HepG2 (cell line): Measurements from ENCODE around the gene BDH2. TPM values are rescaled to one million over a fixed set of nuclear protein-coding genes. Genes with fewer than 3 reads are reported as not detected.

Experiments
- ATAC-seq: fragments of 200-7000 bp; cut with Tn5 transposase; 3 replicates; pipeline ENCODE4 v1.9.1; 2020; ENCODE audit warnings: mild to moderate bottlenecking, moderate library complexity
- BruUV-seq: library from RNA; stranded (reverse); fragments of 400-500 nt; replicated peaks from 2 replicates; lab custom pipeline; 2021; lab: Mats Ljungman, UMichigan
- CTCF ChIA-PET: fragments of 300-600 bp; formaldehyde crosslinking; extraction: SDS; loops from one replicate; lab custom pipeline; 2021; ENCODE audit warnings: low total read pairs, inconsistent platforms, low intra/inter-chr PET ratio; lab: Yijun Ruan, JAX
- POLR2A ChIA-PET: fragments of 350-600 bp; sonication (Branson Sonifier 250); formaldehyde crosslinking; loops from one replicate; lab custom pipeline; 2020; ENCODE audit warnings: antibody characterized with exemption, inconsistent platforms; lab: Yijun Ruan, JAX
- DNase-seq: peaks from one replicate; pipeline ENCODE4 v3.0.0-alpha.2; 2015; ENCODE audit warnings: low spot score
- FAIRE-seq: peaks from 3 replicates; lab custom pipeline; 2011; peaks lifted over from hg19 to GRCh38; lab: Jason Lieb, UNC
- H2AFZ ChIP-seq: one replicate; pipeline ENCODE4 v1.6.1; 2011; ENCODE audit warnings: low read length, inconsistent platforms
- H3K27ac ChIP-seq: fragments of 300-600 bp; 3 replicates; pipeline ENCODE4 v1.8.0; 2011; ENCODE audit warnings: mixed run types, mild to moderate bottlenecking, mixed read lengths, low read length, inconsistent platforms; ENCODE audit not compliant: insufficient read depth; ENCODE audit errors: extremely low read length
- H3K27me3 ChIP-seq, 2 experiments: fragments of 200-600 bp in 1 of 2; 2 replicates in 1 of 2; 3 replicates in 1 of 2; pipeline versions ENCODE4 v1.6.0 to v1.8.0; 2011; ENCODE audit warnings: low read length in 2 of 2, mild to moderate bottlenecking in 2 of 2, moderate library complexity in 2 of 2, inconsistent platforms in 1 of 2; ENCODE audit not compliant: insufficient read depth in 2 of 2, control insufficient read depth in 1 of 2
- H3K36me3 ChIP-seq, 2 experiments: fragments of 200-600 bp in 1 of 2; replicated peaks in 1 of 2; 2 replicates in 1 of 2; 3 replicates in 1 of 2; pipeline versions ENCODE4 v1.5.1 to v1.8.0; 2011; ENCODE audit warnings: low read length in 2 of 2, inconsistent platforms in 1 of 2; ENCODE audit not compliant: insufficient read depth in 2 of 2, control insufficient read depth in 1 of 2
- H3K4me1 ChIP-seq: 2 replicates; pipeline ENCODE4 v1.5.1; 2012; ENCODE audit warnings: low read length, inconsistent platforms; ENCODE audit not compliant: insufficient read depth
- H3K4me2 ChIP-seq: 2 replicates; pipeline ENCODE4 v1.6.0; 2011; ENCODE audit warnings: low read depth, low read length, inconsistent platforms
- H3K4me3 ChIP-seq, 3 experiments: fragments of 200-600 bp in 1 of 3; sonication (generic), shearing (Covaris generic) in 1 of 3; replicated peaks in 1 of 3; 2 replicates each; pipeline ENCODE4 v1.5.1; 2011 to 2016; ENCODE audit warnings: low read length in 3 of 3, inconsistent platforms in 2 of 3, low read depth in 2 of 3, mild to moderate bottlenecking in 2 of 3, control low read depth in 1 of 3, mixed read lengths in 1 of 3; ENCODE audit not compliant: insufficient read depth in 1 of 3
- H3K79me2 ChIP-seq: one replicate; pipeline ENCODE4 v1.6.1; 2011; ENCODE audit warnings: low read length, inconsistent platforms; ENCODE audit not compliant: insufficient read depth
- H3K9ac ChIP-seq: 2 replicates; pipeline ENCODE4 v1.6.0; 2011; ENCODE audit warnings: mild to moderate bottlenecking, low read depth, low read length, inconsistent platforms; ENCODE audit not compliant: insufficient read depth
- H3K9me3 ChIP-seq: 2 replicates; pipeline ENCODE4 v1.5.1; 2012; ENCODE audit warnings: mild to moderate bottlenecking, low read length
- H4K20me1 ChIP-seq: 2 replicates; pipeline ENCODE4 v1.6.0; 2011; ENCODE audit warnings: inconsistent platforms, mild to moderate bottlenecking, low read length, moderate library complexity; ENCODE audit not compliant: insufficient read depth
- CENPX ChIP-seq: sonication (generic); formaldehyde crosslinking; IDR thresholded peaks from 2 replicates; pipeline ENCODE4 v1.9.0; 2021; ENCODE audit warnings: mild to moderate bottlenecking, missing genetic modification reagents, moderate library complexity
- FOXA1 ChIP-seq, 2 experiments: fragments of 450-650 bp in 1 of 2; sonication (generic) in 1 of 2; formaldehyde crosslinking in 1 of 2; IDR thresholded peaks; 2 replicates each; pipeline versions ENCODE4 v1.4.0 to v1.6.1; 2016 to 2020; ENCODE audit warnings: missing genetic modification reagents in 1 of 2
- MAFK ChIP-seq, 2 experiments: IDR thresholded peaks in 1 of 2; conservative IDR thresholded peaks in 1 of 2; 2 replicates each; pipeline ENCODE4 v1.6.1; 2011; ENCODE audit warnings: improper control_type of control experiment in 2 of 2, low read length in 2 of 2
- ZNF329 ChIP-seq: sonication (generic); formaldehyde crosslinking; IDR thresholded peaks from 2 replicates; pipeline ENCODE4 v1.9.0; 2021; ENCODE audit warnings: low read depth, mild to moderate bottlenecking, missing genetic modification reagents
- ZNF383 ChIP-seq: sonication (generic); formaldehyde crosslinking; IDR thresholded peaks from 2 replicates; pipeline ENCODE4 v1.4.0; 2020; ENCODE audit warnings: missing genetic modification reagents, mild to moderate bottlenecking, borderline replicate concordance
- ZNF441 ChIP-seq: sonication (generic); formaldehyde crosslinking; IDR thresholded peaks from 2 replicates; pipeline ENCODE4 v1.7.0; 2021; ENCODE audit warnings: missing genetic modification reagents, borderline replicate concordance
- ZNF543 ChIP-seq: sonication (generic); formaldehyde crosslinking; IDR thresholded peaks from 2 replicates; pipeline ENCODE4 v1.4.0; 2020; ENCODE audit warnings: mild to moderate bottlenecking, missing genetic modification reagents
- ZNF556 ChIP-seq: sonication (generic); formaldehyde crosslinking; IDR thresholded peaks from 2 replicates; pipeline ENCODE4 v1.4.0; 2020; ENCODE audit warnings: mild to moderate bottlenecking, missing genetic modification reagents, borderline replicate concordance
- ZNF652 ChIP-seq: IDR thresholded peaks from 2 replicates; pipeline ENCODE4 v1.6.1; 2016; ENCODE audit warnings: low read depth, borderline replicate concordance
- ZNF782 ChIP-seq: sonication (generic); formaldehyde crosslinking; IDR thresholded peaks from 2 replicates; pipeline ENCODE4 v1.4.0; 2020; ENCODE audit warnings: missing genetic modification reagents, mild to moderate bottlenecking, borderline replicate concordance
- WGBS: methylation state at CpG from one replicate; pipeline ENCODE4 v1.1.6; 2017; ENCODE audit warnings: low lambda C conversion rate; 5-methylcytosine and 5-hydroxymethylcytosine counted together
- in situ Hi-C: cut with HindIII; loops from 2 replicates; pipeline ENCODE4 v1.10.0; 2017; ENCODE audit warnings: low pct_unique_long_range_greater_than_20kb; ENCODE audit not compliant: extremely low pct_ligation_motif_present
- intact Hi-C: fragments of 100-400 bp; cut with micrococcal nuclease; formaldehyde crosslinking; loops from one replicate; pipeline ENCODE4 v1.10.0; 2022; ENCODE audit not compliant: unreplicated experiment
- polyA plus RNA-seq, 8 experiments: library from polyadenylated mRNA; depleted of rRNA in 3 of 8; stranded (reverse) in 7 of 8; unstranded in 1 of 8; fragments of >200 nt; fragmentation: Illumina TruSeq in 4 of 8; extraction: Trizol in 4 of 8; gene quantifications; 2 replicates each; pipeline versions ENCODE4 v1.2.1 to v1.2.3, GENCODE V29; 2011 to 2016; ENCODE audit warnings: low read depth in 4 of 8, missing spikeins in 1 of 8, mixed read lengths in 1 of 8; ENCODE audit not compliant: insufficient read depth in 1 of 8
- total RNA-seq, 5 experiments: library from RNA; depleted of rRNA; stranded (reverse); fragments of >200 nt; fragmentation: Illumina TruSeq; extraction: Trizol; gene quantifications; 2 replicates each; pipeline ENCODE4 v1.2.3, GENCODE V29; 2016; ENCODE audit warnings: low read depth in 1 of 5
- TF ChIP-seq, protein P1 (sequence below): sonication (generic); formaldehyde crosslinking; IDR thresholded peaks from 2 replicates; pipeline ENCODE4 v1.5.0; 2020; ENCODE audit warnings: mild to moderate bottlenecking, missing genetic modification reagents

Gene BDH2
- total and polyA plus RNA-seq, 2 of the 13 experiments (the other 11 are each of a cell fraction or from before 2014, with no cell fraction given): 34.8 to 46.2 TPM

DNA sequence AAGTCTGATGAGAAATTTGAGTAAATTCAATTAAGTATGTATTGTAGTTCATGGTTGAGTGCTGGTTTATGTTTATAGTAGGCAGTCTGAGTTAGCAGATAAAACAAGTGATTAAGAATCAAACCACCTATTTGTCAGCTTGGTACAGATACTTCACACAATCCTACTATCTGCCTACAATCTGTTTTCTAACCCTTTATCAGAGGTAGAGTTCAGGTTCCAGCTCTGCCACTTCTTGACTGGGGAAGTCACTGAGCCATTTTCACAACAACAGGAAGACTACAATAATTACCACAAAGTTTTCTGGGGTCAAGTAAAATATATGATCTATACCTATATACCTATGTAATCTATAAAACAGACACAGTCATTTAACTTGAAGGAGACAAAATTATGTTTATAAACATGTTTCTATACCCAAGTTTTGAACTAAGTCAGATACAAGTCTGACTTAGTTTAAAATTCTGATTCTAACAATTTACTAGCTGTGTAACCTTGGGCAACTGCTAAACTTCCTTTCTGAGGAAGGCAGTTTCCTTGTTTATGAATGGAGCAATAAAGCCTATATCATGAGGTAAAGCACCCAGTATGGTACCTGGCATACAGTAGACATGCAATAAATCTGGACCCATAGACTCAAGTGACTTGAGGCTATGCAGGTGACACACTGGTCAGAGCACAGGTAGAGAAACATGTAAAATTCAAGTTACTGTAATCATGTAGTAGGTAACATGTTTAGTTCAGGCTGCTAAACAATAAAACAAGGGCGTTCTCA lies 37.2 kb upstream of the BDH2 start (continued):
- no peak for TF ChIP-seq ZNF652
- TF ChIP-seq ZNF556: no peak
- no peak for TF ChIP-seq ZNF329 (CRISPR knock-in tag)

- H3K27me3 ChIP-seq: no peaks in the 10 kb centered on the region; a peak in 1 of 5 replicates
- DNase-seq: no peak
- no peaks in the 10 kb centered on the region for H3K79me2 ChIP-seq
- no peak overlapping the region for H3K4me3 ChIP-seq
- in situ Hi-C loops (no loop called here), intact Hi-C loops (no loop called here)
- ATAC-seq: no peak
- H3K4me1 ChIP-seq: no peaks in the 10 kb centered on the region
- ChIA-PET CTCF (no interaction called here), POLR2A (no interaction called here)
- H3K27ac ChIP-seq: no peak overlapping the region
- H3K4me2 ChIP-seq: no peak overlapping the region
- H3K36me3 ChIP-seq: peaks cover 2 to 18% of the 10 kb centered on the region in 2 experiments; a peak in 3 of 5 replicates
- no peak overlapping the region for H2AFZ ChIP-seq
- no peaks in the 10 kb centered on the region for H4K20me1 ChIP-seq
- no peak overlapping the region for H3K9ac ChIP-seq
- H3K9me3 ChIP-seq: no peaks in the 10 kb centered on the region
- no peak for FAIRE-seq
- BruUV-seq: no TSS peak
- WGBS: 94% methylated on average over 8 of the region's 8 CpGs
- TF ChIP-seq CENPX (CRISPR knock-in tag) (no peak), ZNF543 (CRISPR knock-in tag) (no peak), ZNF441 (CRISPR knock-in tag) (no peak), ZNF383 (CRISPR knock-in tag) (no peak), FOXA1 (IDR thresholded peaks at IDR 0.05) (no peak), FOXA1 (CRISPR knock-in tag; IDR thresholded peaks at IDR 0.05) (no peak), MAFK (conservative IDR thresholded peaks at IDR 0.05 in 1 of 2, IDR thresholded peaks at IDR 0.05 in 1 of 2; ENCODE audit: low read length in 2 of 2) (peak; percentile 30 to 54; a peak in 3 of 4 replicates), ZNF782 (CRISPR knock-in tag) (no peak)
- TF ChIP-seq, protein P1, sequence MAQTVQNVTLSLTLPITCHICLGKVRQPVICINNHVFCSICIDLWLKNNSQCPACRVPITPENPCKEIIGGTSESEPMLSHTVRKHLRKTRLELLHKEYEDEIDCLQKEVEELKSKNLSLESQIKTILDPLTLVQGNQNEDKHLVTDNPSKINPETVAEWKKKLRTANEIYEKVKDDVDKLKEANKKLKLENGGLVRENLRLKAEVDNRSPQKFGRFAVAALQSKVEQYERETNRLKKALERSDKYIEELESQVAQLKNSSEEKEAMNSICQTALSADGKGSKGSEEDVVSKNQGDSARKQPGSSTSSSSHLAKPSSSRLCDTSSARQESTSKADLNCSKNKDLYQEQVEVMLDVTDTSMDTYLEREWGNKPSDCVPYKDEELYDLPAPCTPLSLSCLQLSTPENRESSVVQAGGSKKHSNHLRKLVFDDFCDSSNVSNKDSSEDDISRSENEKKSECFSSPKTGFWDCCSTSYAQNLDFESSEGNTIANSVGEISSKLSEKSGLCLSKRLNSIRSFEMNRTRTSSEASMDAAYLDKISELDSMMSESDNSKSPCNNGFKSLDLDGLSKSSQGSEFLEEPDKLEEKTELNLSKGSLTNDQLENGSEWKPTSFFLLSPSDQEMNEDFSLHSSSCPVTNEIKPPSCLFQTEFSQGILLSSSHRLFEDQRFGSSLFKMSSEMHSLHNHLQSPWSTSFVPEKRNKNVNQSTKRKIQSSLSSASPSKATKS: no peak
Measured at GRCh38 chr4:103129174-103129573, 29.5 kb upstream of the BDH2 start.
